B cell (primary cell): ENCODE results near the gene KRTAP12-2.

Experiments
- EZH2 ChIP-seq: IDR thresholded peaks from 2 replicates; pipeline ENCODE4 v1.6.1; 2012; ENCODE audit warnings: borderline replicate concordance, low read depth, mild to moderate bottlenecking, moderate library complexity, low read length; ENCODE audit not compliant: insufficient read depth, poor library complexity, severe bottlenecking
- TF ChIP-seq, protein P1 (sequence below): fragments of 200-600 bp; IDR thresholded peaks from one replicate; pipeline ENCODE4 v1.8.0; 2022; ENCODE audit warnings: antibody characterized with exemption, mild to moderate bottlenecking

DNA sequence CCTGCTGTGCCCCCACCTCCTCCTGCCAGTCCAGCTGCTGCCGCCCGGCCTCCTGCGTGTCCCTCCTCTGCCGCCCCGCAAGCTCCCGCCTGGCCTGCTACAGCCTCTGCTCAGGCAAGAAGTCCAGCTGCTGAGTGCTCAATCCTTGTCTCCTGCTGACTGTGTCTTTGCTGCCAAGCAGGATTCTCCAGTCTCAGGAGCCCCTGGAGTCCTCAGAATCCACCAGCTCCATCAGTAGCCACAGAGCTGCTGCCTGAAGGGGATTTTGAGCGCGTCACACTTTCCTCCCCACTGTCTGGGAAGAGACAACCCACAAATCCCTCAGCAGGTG, 19.5 kb downstream of the KRTAP12-2 start:
- TF ChIP-seq, protein P1, sequence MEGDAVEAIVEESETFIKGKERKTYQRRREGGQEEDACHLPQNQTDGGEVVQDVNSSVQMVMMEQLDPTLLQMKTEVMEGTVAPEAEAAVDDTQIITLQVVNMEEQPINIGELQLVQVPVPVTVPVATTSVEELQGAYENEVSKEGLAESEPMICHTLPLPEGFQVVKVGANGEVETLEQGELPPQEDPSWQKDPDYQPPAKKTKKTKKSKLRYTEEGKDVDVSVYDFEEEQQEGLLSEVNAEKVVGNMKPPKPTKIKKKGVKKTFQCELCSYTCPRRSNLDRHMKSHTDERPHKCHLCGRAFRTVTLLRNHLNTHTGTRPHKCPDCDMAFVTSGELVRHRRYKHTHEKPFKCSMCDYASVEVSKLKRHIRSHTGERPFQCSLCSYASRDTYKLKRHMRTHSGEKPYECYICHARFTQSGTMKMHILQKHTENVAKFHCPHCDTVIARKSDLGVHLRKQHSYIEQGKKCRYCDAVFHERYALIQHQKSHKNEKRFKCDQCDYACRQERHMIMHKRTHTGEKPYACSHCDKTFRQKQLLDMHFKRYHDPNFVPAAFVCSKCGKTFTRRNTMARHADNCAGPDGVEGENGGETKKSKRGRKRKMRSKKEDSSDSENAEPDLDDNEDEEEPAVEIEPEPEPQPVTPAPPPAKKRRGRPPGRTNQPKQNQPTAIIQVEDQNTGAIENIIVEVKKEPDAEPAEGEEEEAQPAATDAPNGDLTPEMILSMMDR, result no peak
- TF ChIP-seq EZH2, result no peak
